CD4-positive, alpha-beta T cell treated with Interferon alpha-2 for 1 hour (primary cell): Measurements from ENCODE around the gene SRRD.
"Not testable (repeated sequence)": the region's sequence is repeated elsewhere in the genome, so short reads cannot be mapped to it uniquely, and the experiment has no call there.

Experiments
- DNase-seq, 2 donors: peaks; one replicate each; pipeline ENCODE4 v3.0.0-alpha.2; 2020 to 2022

SRRD gene

DNA sequence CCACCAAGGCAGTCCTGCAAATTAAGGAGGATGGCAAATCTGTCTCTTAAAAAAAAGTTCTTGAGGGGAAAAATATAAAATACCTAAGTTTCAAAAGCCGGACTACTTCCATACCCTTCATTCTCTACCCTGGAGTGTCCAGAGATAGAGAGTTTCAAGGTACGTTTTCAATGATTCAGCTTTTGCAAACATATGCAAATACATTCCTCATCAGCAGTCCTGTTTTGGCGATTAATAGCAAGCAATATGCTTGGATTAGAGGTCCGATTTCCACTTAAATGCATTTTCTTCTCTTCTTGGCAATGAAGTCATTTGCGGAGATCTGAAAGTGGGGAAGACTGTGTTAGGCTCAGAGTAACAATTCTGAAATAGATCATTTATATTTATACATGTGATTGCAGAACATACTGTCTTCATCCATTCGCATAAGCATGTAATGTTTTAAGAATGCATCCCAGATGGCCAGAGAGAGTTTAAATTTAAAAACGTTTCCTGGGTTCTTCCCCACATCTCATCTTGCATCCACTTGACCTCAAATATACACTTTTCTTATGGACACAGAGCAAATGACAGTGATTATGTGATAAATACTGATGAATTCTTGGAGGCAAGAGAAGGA, 42.4 kb downstream of the SRRD start:
- no peak for DNase-seq

DNA sequence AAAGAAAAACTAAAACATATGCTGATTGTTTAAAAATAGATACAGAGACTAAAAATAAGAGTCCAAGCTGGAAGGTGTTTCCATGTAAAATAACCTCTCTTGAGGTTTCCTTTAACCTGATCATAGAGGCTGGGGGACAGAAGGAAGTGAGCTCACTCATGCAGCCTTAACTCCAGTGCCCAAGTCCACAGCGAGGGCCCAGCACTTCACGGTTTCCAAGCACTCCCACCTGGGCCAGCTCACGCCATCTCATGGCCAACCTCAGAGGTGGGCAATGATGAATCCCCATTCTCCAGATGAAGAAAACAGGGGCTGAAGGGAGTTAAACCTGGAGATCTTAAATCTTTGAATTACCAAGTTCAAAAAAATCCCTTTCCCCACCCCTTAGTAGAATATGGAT, 43.5 kb downstream of the SRRD start:
- DNase-seq, result no peak

DNA sequence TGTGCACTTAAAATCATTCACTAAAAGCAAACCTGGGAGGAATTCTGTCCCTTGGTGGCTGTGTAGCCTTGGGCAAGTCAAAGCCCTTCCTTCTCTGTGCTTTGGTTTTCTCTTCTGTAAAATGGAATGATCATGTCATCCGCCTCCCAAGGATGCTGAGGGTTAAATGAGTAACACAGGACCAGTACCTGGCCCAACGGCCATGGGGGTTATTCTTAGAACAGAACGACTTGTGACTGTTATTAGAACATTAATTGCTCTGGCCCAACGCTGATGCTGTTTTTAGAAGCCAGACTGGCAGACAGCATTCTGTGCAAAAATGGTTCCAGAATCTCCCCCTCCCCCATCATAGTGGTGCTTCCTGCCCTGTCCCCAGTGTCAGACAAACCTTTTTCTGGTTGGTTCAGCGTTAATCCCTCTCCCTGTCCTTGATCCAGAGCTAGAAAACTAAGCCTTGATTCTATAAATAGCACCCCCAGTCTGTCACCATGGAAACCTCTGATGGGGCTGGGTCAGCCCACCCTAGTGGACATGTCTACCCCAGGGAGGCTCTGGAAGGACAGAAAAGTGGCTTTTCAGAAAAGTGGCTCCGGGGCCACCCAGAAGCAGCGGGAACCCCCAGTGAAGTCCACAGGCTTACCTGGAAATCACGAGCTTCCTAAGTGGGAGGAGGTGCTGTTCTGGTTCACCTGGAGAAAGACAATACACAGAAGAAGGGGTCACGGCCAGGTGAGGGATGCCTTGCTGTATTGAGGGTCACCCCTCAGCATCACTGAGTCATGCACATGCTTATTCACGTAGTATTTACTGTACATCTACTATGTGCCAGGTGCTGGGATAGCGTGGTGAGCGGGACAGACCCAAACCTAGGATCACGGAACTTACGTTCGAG, 44.1 kb downstream of the SRRD start:
- DNase-seq, result no peak

DNA sequence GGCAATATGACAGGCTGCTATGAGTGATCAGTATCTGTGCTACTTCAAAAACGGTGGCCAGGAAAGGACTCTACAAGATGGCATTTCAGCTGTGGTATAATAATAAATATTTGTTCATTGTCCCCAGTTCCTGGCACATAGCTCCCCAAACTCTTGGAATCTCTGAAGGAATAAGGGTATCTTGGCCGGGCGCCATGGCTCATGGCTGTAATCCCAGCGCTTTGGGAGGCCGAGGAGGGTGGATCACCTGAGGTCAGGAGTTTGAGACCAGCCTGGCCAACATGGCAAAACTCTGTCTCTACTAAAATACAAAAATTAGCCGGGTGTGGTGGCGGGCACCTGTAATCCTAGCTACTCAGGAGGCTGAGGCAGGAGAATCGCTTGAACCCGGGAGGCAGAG, 44.8 kb downstream of the SRRD start:
- DNase-seq, result not testable (repeated sequence)

DNA sequence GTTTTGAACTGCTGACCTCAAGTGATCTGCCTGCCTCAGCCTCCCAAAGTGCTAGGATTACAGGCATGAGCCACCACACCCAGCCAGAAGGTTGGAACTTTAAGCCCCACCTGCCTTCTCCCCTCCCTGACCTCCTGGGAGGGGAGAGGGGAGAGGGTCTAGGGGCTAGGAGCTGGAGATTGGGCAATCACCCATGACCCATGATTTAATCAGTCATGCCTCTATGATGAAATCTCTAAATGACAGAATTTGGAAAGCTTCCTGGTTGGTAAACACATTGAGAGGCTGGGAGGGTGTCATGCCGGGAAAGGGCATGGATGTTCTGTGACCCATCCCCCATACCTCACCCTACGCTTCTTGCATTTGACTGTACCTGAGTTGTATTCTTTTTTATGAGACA, 45.7 kb downstream of the SRRD start:
- no peak for DNase-seq

DNA sequence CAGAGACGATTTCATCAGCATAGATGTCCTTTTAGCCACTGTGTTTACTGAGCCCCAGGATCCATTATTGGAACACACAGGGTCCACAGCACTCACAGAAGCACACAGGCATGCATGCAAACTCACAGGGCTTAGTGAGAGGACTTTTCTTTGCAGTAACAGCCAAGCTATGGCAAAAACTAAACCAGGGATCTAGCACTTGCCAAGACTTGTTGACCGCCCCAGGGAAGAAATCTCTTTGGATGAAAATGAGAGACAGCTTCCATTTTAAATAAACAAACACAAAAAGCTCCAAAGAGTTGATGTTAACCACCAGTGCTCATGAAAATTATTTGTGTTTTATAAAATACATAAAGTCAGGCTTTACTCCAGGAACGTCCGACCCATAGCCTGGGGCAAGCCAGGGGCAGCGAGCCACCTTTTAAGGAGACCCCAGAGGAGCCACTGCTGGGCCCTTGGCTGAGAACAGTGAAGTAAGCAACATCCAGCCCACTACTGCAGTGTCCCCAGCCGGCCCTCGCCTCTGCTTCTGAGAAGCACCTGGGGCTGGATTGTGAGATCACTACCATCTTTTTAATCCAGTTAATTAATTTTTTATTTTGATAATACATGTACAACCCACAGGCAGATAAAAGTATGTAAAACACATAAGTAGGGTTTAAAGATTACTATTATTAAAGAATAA, 50.6 kb downstream of the SRRD start:
- no peak for DNase-seq

DNA sequence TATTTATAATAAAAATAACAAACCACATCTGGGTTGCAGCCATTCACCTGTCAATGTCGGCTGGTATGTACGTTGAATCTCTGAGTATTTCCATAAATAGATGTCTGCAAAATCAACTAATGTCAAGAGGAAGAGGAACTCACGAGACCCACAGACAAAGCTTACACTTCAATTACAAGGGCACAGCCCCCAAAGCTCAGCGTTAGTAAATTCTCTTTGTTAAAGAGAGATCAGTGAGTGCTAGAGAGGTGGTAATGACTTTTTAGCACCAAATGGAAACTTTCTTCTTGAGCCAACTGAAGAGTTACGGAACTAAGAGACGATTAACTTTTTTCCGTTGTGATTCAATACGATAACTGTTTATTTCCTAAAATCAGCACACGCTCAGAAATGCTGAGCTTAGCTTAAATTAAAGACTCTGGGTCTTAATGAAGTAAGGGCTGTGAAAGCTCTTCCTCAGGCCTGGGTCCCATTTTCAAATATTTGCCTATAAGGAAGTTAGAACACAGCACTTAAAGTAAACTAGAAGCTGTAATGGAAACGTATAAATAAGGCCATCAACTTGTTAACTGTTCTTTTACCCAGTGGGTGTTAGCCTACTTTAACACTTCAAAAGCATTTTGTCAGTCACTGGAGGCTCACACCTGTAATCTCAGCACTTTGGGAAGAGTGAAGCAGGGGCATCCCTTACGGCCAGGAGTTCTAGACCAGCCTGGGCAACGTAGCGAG, 51.4 kb downstream of the SRRD start:
- no peak for DNase-seq

DNA sequence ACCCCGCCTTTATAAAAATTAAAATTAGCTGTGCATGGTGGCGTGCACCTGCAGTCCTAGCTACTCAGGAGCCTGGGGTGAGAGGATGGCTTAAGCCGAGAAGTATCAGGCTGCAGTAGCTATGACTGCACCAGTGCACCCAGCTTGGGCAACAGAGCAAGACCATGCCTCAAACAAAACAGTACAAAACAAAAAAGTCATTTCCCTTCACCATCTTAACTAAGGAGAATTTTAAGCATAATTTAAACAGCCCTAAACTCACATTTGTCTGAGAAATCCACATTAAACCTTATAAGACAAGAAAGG, 51.9 kb downstream of the SRRD start:
- no peak for DNase-seq

DNA sequence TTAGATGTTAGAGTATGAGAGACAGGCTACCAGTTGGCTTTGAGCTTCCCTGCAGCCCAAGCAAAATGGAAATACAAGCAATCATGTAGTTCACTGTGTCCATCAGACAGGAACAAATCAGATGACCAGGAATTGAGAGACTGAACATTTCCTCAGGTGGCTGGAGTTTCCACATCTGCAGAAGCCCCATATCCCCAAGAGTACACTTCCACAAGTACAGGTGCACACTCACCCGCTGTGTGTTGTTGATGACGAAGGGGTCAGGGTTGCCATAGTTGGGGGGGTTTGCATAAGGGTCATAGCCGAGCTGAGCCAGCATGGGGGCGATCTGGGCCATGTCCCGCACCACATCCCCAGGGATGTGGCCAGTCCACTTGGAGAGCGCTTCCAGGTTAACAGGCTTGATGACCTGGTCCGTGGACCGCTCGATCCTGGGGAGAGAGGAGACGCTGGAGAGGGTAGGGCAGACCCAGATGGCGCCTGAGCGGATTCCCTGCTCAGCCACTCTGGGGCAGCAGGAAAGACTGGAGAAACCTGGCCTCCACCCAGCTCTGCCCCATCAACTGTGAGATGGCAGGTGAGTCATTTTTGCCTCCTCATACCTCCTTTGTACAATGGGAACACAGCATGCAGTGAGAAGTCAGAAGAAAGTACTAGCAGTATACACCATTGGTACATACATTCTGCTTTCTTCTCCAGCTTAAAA, 52.5 kb downstream of the SRRD start:
- DNase-seq, result no peak

DNA sequence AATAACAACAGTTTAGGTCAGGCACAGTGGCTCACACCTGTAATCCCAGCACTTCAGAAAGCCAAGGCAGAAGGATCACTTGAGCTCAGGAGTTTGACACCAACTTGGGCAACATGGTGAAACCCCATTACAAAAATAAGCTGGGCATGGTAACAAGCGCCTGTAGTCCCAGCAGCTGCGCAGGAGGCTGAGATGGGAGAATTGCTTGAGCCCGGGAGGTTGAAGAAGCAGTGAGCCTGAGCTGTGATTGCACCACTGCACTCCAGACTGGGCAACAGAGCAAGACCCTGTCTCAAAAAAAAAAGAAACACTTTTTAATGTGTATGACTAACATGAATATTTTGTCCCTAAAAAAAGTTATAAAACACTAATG, 53.1 kb downstream of the SRRD start:
- no peak for DNase-seq

DNA sequence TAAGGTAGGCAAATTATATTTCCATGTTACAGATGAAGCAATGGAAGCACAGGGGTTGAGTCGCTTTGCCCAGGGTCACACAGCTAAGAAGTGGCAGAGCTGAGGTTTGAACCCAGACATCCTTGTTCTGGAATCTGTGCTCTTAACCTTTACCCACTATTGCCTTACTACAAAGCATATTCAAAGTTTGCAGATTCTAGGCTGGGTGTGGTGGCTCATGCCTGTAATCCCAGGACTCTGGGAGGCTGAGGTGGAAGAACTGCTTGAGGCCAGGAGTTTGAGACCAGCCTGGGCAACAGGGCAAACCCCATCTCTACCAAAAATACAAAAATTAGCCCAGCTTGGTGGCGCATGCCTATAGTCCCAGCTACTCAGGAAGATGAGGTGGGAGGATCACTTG, 56.4 kb downstream of the SRRD start:
- DNase-seq, result no peak

DNA sequence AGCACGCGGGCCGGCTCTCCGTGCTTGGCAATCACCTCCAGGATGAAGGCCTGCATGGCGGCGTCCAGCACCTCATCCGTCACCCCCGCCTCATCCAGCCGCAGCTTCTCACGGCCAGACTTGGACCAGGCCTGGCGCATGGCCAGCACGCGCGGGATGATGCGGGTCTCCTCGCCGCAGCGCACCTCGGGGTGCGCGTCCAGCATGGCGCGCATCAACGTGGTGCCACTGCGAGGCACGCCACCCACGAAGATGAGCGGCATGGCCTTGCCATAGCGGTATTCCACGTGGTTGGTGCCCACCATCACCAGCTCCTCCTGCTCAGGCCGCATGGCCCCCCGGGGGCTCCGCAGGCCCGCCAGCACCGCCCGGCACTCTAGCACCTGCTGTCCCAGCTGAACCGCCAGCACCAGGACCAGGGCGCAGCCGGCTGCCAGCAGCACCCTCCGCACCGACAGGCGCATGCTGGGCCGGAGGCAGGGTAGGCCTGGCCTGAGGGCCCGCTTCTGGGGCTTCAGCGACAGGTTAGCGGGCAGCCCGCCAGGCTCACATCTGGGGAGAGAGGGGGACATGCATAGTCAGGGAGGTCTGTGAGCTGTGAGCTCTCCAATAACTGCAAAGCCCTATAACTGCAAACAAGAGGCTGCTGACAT, 57.6 kb downstream of the SRRD start:
- DNase-seq, result no peak

DNA sequence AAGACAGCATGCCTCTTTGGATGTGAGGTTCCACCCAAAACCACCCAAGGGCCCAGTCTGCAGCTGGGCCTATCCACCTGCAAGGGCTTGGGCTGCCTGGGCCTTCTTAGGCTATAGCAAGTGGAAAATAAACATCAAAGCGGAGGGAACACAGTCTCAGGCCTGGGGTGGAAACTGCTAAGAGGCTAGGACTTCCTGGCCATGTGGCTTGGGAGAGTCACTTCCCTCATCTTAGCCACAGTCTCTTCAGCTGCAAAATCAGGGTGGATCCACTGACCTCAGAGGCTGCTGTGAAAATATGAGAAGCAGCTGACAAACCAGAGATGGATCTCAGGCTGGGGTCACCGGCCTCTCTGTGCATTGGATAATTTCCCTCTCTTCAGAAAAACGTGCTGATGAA, 59.2 kb downstream of the SRRD start:
- DNase-seq, result peak; percentile 14 to 23
